ENCODE results near the gene ABAT. TPM values are rescaled to one million over a fixed set of nuclear protein-coding genes. Genes with fewer than 3 reads are reported as not detected.
A peak's percentile ranks its signal among the peaks of the same experiment; 100 is the strongest.

ABAT gene
- total and polyA plus RNA-seq, 5 experiments from 2014 or later = 1.7 to 10.0 (median 2.4) TPM

- DNase-seq (no peak), ATAC-seq (no peak)
- no peaks in the 10 kb centered on the region for H3K27me3 Mint-ChIP-seq
- peaks cover 9 to 33% (median 10%) of the 10 kb centered on the region in 3 donors for H3K36me3 Mint-ChIP-seq
- no peak overlapping the region for H3K4me3 Mint-ChIP-seq
- peaks cover 0 to 12% (median 0%) of the 10 kb centered on the region in 9 donors for H3K9me3 Mint-ChIP-seq
- H3K4me1 Mint-ChIP-seq = peaks cover 0 to 3% (median 0%) of the 10 kb centered on the region in 4 donors
- POLR2A ChIA-PET = no interaction called here
- H3K27ac Mint-ChIP-seq = no peak overlapping the region
These were observed 42.2 kb downstream of the ABAT start for GRCh38 chr16:8716592-8716991.

- Mint-ChIP-seq H3K27me3 (no peaks in the 10 kb centered on the region), H3K9me3 (peaks cover 0 to 12% (median 0%) of the 10 kb centered on the region in 9 donors), H3K36me3 (peaks cover 9 to 33% (median 10%) of the 10 kb centered on the region in 3 donors), H3K4me3 (no peak overlapping the region), H3K4me1 (peaks cover 0 to under 1% (median 0%) of the 10 kb centered on the region in 4 donors), H3K27ac (no peak overlapping the region)
- DNase-seq (no peak), ATAC-seq (no peak)
- POLR2A ChIA-PET = no interaction called here
These were observed 43.1 kb downstream of the ABAT start for GRCh38 chr16:8717469-8717868.

GRCh38 chr16:8717892-8718415 is 43.5 kb downstream of the ABAT start:
- no peak for DNase-seq
- peaks cover 0 to 12% (median 0%) of the 10 kb centered on the region in 9 donors for H3K9me3 Mint-ChIP-seq
- no peaks in the 10 kb centered on the region for H3K4me1 Mint-ChIP-seq
- POLR2A ChIA-PET = no interaction called here
- no peak overlapping the region for H3K4me3 Mint-ChIP-seq
- peaks cover 9 to 33% (median 10%) of the 10 kb centered on the region in 3 donors for H3K36me3 Mint-ChIP-seq
- H3K27me3 Mint-ChIP-seq = no peaks in the 10 kb centered on the region
- ATAC-seq = no peak
- no peak overlapping the region for H3K27ac Mint-ChIP-seq

- DNase-seq (no peak), ATAC-seq (no peak)
- peaks cover 0 to 12% (median 0%) of the 10 kb centered on the region in 9 donors for H3K9me3 Mint-ChIP-seq
- H3K36me3 Mint-ChIP-seq = peaks cover 6 to 32% (median 10%) of the 10 kb centered on the region in 3 donors
- POLR2A ChIA-PET = no interaction called here
- no peak overlapping the region for H3K27ac Mint-ChIP-seq
- no peaks in the 10 kb centered on the region for H3K27me3 Mint-ChIP-seq
- H3K4me3 Mint-ChIP-seq = no peak overlapping the region
- H3K4me1 Mint-ChIP-seq = no peaks in the 10 kb centered on the region
These were observed 44.6 kb downstream of the ABAT start for GRCh38 chr16:8718851-8719680.

GRCh38 chr16:8720080-8720966 is 45.9 kb downstream of the ABAT start:
- H3K9me3 Mint-ChIP-seq = peaks cover 0 to 12% (median 0%) of the 10 kb centered on the region in 9 donors
- H3K27ac Mint-ChIP-seq = no peak overlapping the region
- no peaks in the 10 kb centered on the region for H3K4me1 Mint-ChIP-seq
- H3K4me3 Mint-ChIP-seq = no peak overlapping the region
- H3K27me3 Mint-ChIP-seq = no peaks in the 10 kb centered on the region
- H3K36me3 Mint-ChIP-seq = peaks cover 0 to 22% (median 4%) of the 10 kb centered on the region in 3 donors
- DNase-seq (no peak), ATAC-seq (no peak)
- POLR2A ChIA-PET = no interaction called here

GRCh38 chr16:8720967-8721308 is 46.5 kb downstream of the ABAT start:
- ATAC-seq (no peak), DNase-seq (no peak)
- peaks cover 0 to 20% (median 4%) of the 10 kb centered on the region in 3 donors for H3K36me3 Mint-ChIP-seq
- no peaks in the 10 kb centered on the region for H3K27me3 Mint-ChIP-seq
- POLR2A ChIA-PET = no interaction called here
- H3K4me3 Mint-ChIP-seq = no peak overlapping the region
- peaks cover 0 to 11% (median 0%) of the 10 kb centered on the region in 9 donors for H3K9me3 Mint-ChIP-seq
- H3K27ac Mint-ChIP-seq = no peak overlapping the region
- H3K4me1 Mint-ChIP-seq = no peaks in the 10 kb centered on the region

- H3K27me3 Mint-ChIP-seq = no peaks in the 10 kb centered on the region
- peak overlapping the region in 1 of 10 donors; percentile 13 for H3K27ac Mint-ChIP-seq
- peaks cover 0 to 8% (median 0%) of the 10 kb centered on the region in 9 donors for H3K9me3 Mint-ChIP-seq
- ATAC-seq (no peak), DNase-seq (no peak)
- no peak overlapping the region for H3K4me3 Mint-ChIP-seq
- H3K36me3 Mint-ChIP-seq = peaks cover 0 to 15% (median 4%) of the 10 kb centered on the region in 3 donors
- POLR2A ChIA-PET = no interaction called here
- no peaks in the 10 kb centered on the region for H3K4me1 Mint-ChIP-seq
These were observed 47.1 kb downstream of the ABAT start for GRCh38 chr16:8721336-8722024.

GRCh38 chr16:8722025-8722348 is 47.6 kb downstream of the ABAT start:
- DNase-seq (no peak), ATAC-seq (no peak)
- no peaks in the 10 kb centered on the region for H3K27me3 Mint-ChIP-seq
- POLR2A ChIA-PET = no interaction called here
- H3K27ac Mint-ChIP-seq = peak overlapping the region in 1 of 10 donors; percentile 13
- H3K4me1 Mint-ChIP-seq = no peaks in the 10 kb centered on the region
- H3K36me3 Mint-ChIP-seq = peaks cover 0 to 10% (median 4%) of the 10 kb centered on the region in 3 donors
- H3K9me3 Mint-ChIP-seq = peaks cover 0 to 8% (median 0%) of the 10 kb centered on the region in 9 donors
- no peak overlapping the region for H3K4me3 Mint-ChIP-seq

GRCh38 chr16:8725513-8726178 is 51.2 kb downstream of the ABAT start:
- Mint-ChIP-seq H3K27ac (no peak overlapping the region), H3K4me3 (no peak overlapping the region), H3K36me3 (no peaks in the 10 kb centered on the region), H3K27me3 (no peaks in the 10 kb centered on the region), H3K9me3 (no peaks in the 10 kb centered on the region), H3K4me1 (peaks cover 0 to 11% (median 6%) of the 10 kb centered on the region in 4 donors)
- no peak for ATAC-seq
- DNase-seq = no peak
- POLR2A ChIA-PET = no interaction called here

GRCh38 chr16:8727131-8727806 is 52.9 kb downstream of the ABAT start:
- no peak for ATAC-seq
- Mint-ChIP-seq H3K27ac (no peak overlapping the region), H3K36me3 (no peaks in the 10 kb centered on the region), H3K4me3 (no peak overlapping the region), H3K27me3 (no peaks in the 10 kb centered on the region), H3K9me3 (no peaks in the 10 kb centered on the region), H3K4me1 (peaks cover 0 to 11% (median 6%) of the 10 kb centered on the region in 4 donors)
- no peak for DNase-seq
- POLR2A ChIA-PET = no interaction called here

GRCh38 chr16:8727857-8728618 is 53.6 kb downstream of the ABAT start:
- no peak overlapping the region for H3K4me3 Mint-ChIP-seq
- no peaks in the 10 kb centered on the region for H3K9me3 Mint-ChIP-seq
- no peak for DNase-seq
- no peaks in the 10 kb centered on the region for H3K27me3 Mint-ChIP-seq
- ATAC-seq = no peak
- peaks cover 0 to 11% (median 6%) of the 10 kb centered on the region in 4 donors for H3K4me1 Mint-ChIP-seq
- peak overlapping the region in 2 of 10 donors; percentile 15 to 32 for H3K27ac Mint-ChIP-seq
- H3K36me3 Mint-ChIP-seq = no peaks in the 10 kb centered on the region
- POLR2A ChIA-PET = no interaction called here
